K562 (cell line): Measurements from ENCODE around the gene ICA1L. TPM values are rescaled to one million over a fixed set of nuclear protein-coding genes. Genes with fewer than 3 reads are reported as not detected.

Experiments
- ATAC-seq: fragments of 200-7000 bp; cut with Tn5 transposase; 3 replicates; pipeline ENCODE4 v1.9.1; 2020; ENCODE audit warnings: moderate library complexity
- BruUV-seq: library from RNA; stranded (reverse); fragments of 400-500 nt; replicated peaks from 2 replicates; lab custom pipeline; 2021; lab: Mats Ljungman, UMichigan
- CTCF ChIA-PET: fragments of 300-600 bp; formaldehyde crosslinking; extraction: SDS; loops from one replicate; lab custom pipeline; 2021; ENCODE audit warnings: low intra/inter-chr PET ratio; lab: Yijun Ruan, JAX
- POLR2A ChIA-PET: fragments of 300-600, 350-650 bp; sonication (Branson Sonifier 250); formaldehyde crosslinking; extraction: SDS; loops from one replicate; lab custom pipeline; 2021; ENCODE audit warnings: antibody characterized with exemption, inconsistent platforms; lab: Yijun Ruan, JAX
- DNase-seq, 4 experiments: peaks; one replicate each; pipeline versions ENCODE4 v3.0.0 to v3.0.0-alpha.2; 2011 to 2018; ENCODE audit warnings: low spot score in 3 of 4, mixed read lengths in 3 of 4; ENCODE audit errors: extremely low read depth in 1 of 4
- FAIRE-seq: peaks from 2 replicates; lab custom pipeline; 2011; peaks lifted over from hg19 to GRCh38; lab: Jason Lieb, UNC
- H2AFZ ChIP-seq: 2 replicates; pipeline ENCODE4 v1.6.0; 2011; ENCODE audit warnings: low read depth, low read length, control low read depth, inconsistent platforms
- H3K27ac ChIP-seq: fragments of 200-600 bp; 3 replicates; pipeline ENCODE4 v1.8.0; 2011; ENCODE audit warnings: low read depth, mild to moderate bottlenecking, control low read depth, inconsistent platforms, low read length, moderate library complexity, mixed read lengths; ENCODE audit errors: extremely low read depth
- H3K27me3 ChIP-seq, 2 experiments: fragments of 300-600 bp in 1 of 2; 2 replicates in 1 of 2; 3 replicates in 1 of 2; pipeline versions ENCODE4 v1.6.0 to v1.8.0; 2011; ENCODE audit warnings: inconsistent platforms in 2 of 2, low read length in 2 of 2, mild to moderate bottlenecking in 1 of 2, mixed read lengths in 1 of 2, moderate library complexity in 1 of 2; ENCODE audit not compliant: control insufficient read depth in 2 of 2, insufficient read depth in 2 of 2
- H3K36me3 ChIP-seq: fragments of 300-600 bp; 3 replicates; pipeline ENCODE4 v1.8.0; 2011; ENCODE audit warnings: mild to moderate bottlenecking, low read length, inconsistent platforms; ENCODE audit not compliant: control insufficient read depth, insufficient read depth
- H3K4me1 ChIP-seq, 2 experiments: fragments of 200-600 bp in 1 of 2; replicated peaks in 1 of 2; 2 replicates in 1 of 2; 3 replicates in 1 of 2; pipeline versions ENCODE4 v1.5.1 to v1.8.0; 2011; ENCODE audit warnings: inconsistent platforms in 2 of 2, low read length in 2 of 2, mild to moderate bottlenecking in 1 of 2, mixed read lengths in 1 of 2, moderate library complexity in 1 of 2; ENCODE audit not compliant: control insufficient read depth in 2 of 2, insufficient read depth in 2 of 2
- H3K4me2 ChIP-seq: 2 replicates; pipeline ENCODE4 v1.6.1; 2011; ENCODE audit warnings: low read length, control low read depth, inconsistent platforms, mixed read lengths; ENCODE audit not compliant: insufficient read depth
- H3K4me3 ChIP-seq: fragments of 200-600 bp; sonication (generic), shearing (Covaris generic); 2 replicates; pipeline ENCODE4 v1.5.1; 2016; ENCODE audit warnings: control low read depth, inconsistent platforms
- H3K79me2 ChIP-seq: fragments of 200-600 bp; 3 replicates; pipeline ENCODE4 v1.8.0; 2011; ENCODE audit warnings: low read length, inconsistent platforms; ENCODE audit not compliant: control insufficient read depth, insufficient read depth
- H3K9ac ChIP-seq, 2 experiments: 2 replicates each; pipeline versions ENCODE4 v1.6.0 to v1.6.1; 2011; ENCODE audit warnings: low read depth in 2 of 2, low read length in 2 of 2, control low read depth in 1 of 2, inconsistent platforms in 1 of 2, mild to moderate bottlenecking in 1 of 2, mixed read lengths in 1 of 2; ENCODE audit not compliant: insufficient read depth in 1 of 2
- H3K9me1 ChIP-seq: one replicate; pipeline ENCODE4 v1.6.0; 2011; ENCODE audit warnings: inconsistent platforms, mild to moderate bottlenecking, low read length, moderate library complexity; ENCODE audit not compliant: control insufficient read depth, insufficient read depth
- H3K9me3 ChIP-seq: replicated peaks from 2 replicates; pipeline ENCODE4 v1.5.1; 2011; ENCODE audit warnings: low read depth, low read length, inconsistent platforms; ENCODE audit not compliant: control insufficient read depth, insufficient read depth
- H4K20me1 ChIP-seq: replicated peaks from 2 replicates; pipeline ENCODE4 v1.6.1; 2011; ENCODE audit warnings: low read length, inconsistent platforms, mixed read lengths; ENCODE audit not compliant: control insufficient read depth, insufficient read depth
- CBFA2T2 ChIP-seq: fragments of 450-650 bp; conservative IDR thresholded peaks from 2 replicates; pipeline ENCODE4 v1.6.1; 2017; ENCODE audit warnings: mild to moderate bottlenecking
- CREB1 ChIP-seq, 2 experiments: sonication (generic) in 1 of 2; formaldehyde crosslinking in 1 of 2; IDR thresholded peaks; 2 replicates each; pipeline versions ENCODE4 v1.6.1 to v1.8.0; 2012 to 2022; ENCODE audit warnings: inconsistent platforms in 1 of 2, mild to moderate bottlenecking in 1 of 2, missing genetic modification reagents in 1 of 2, moderate library complexity in 1 of 2
- ESRRA ChIP-seq: fragments of 450-650 bp; IDR thresholded peaks from 2 replicates; pipeline ENCODE4 v1.6.1; 2014; ENCODE audit warnings: low read depth, mild to moderate bottlenecking, moderate library complexity, borderline replicate concordance
- HSF4 ChIP-seq: fragments of 250-450 bp; sonication (Bioruptor Pico); IDR thresholded peaks from 2 replicates; pipeline ENCODE4 v2.1.2; 2022; ENCODE audit warnings: mild to moderate bottlenecking, moderate library complexity, borderline replicate concordance
- SP1 ChIP-seq: sonication (generic); formaldehyde crosslinking; IDR thresholded peaks from 2 replicates; pipeline ENCODE4 v1.8.1; 2022; ENCODE audit warnings: mild to moderate bottlenecking, missing genetic modification reagents
- WGBS: fragments of 100-300 bp; shearing (Covaris generic); methylation state at CpG from one replicate; pipeline ENCODE4 v1.1.6; 2016; ENCODE audit warnings: low coverage, mixed read lengths; ENCODE audit not compliant: insufficient coverage; ENCODE audit errors: missing lambda C conversion rate; 5-methylcytosine and 5-hydroxymethylcytosine counted together
- in situ Hi-C: fragments of 300-500 bp; cut with MboI; formaldehyde crosslinking; loops from 4 replicates; pipeline ENCODE4 v1.15.0; 2018; ENCODE audit warnings: inconsistent platforms, mixed read lengths
- intact Hi-C: fragments of 100-400 bp; cut with micrococcal nuclease; formaldehyde crosslinking; loops from 2 replicates; pipeline ENCODE4 v1.14.2; 2022
- polyA plus RNA-seq, 8 experiments: library from polyadenylated mRNA; depleted of rRNA in 4 of 8; stranded (reverse) in 5 of 8; unstranded in 3 of 8; fragments of >200 nt; fragmentation: Nextera tagmentation in 2 of 8; fragmentation: Illumina TruSeq in 1 of 8; extraction: Ambion mirVana in 2 of 8; extraction: Trizol in 1 of 8; gene quantifications; 2 replicates each; pipeline versions ENCODE4 v1.2.1 to v1.2.3, GENCODE V29; 2011 to 2014; ENCODE audit warnings: inconsistent platforms in 1 of 8, missing spikeins in 1 of 8
- total RNA-seq, 7 experiments: library from RNA; depleted of rRNA in 6 of 7; stranded (reverse); fragments of >200 nt in 6 of 7; fragmentation: Illumina TruSeq in 2 of 7; extraction: Trizol in 2 of 7; gene quantifications; 2 replicates each; pipeline versions ENCODE4 v1.2.1 to v1.2.3, GENCODE V29; 2011 to 2021; ENCODE audit warnings: low replicate concordance in 1 of 7
- TF ChIP-seq, protein P1 (sequence below): sonication (generic); formaldehyde crosslinking; IDR thresholded peaks from 2 replicates; pipeline ENCODE4 v1.8.1; 2023; ENCODE audit warnings: mild to moderate bottlenecking, missing genetic modification reagents

ICA1L gene
- total and polyA plus RNA-seq, 9 of the 15 experiments (the other 6 are each of a cell fraction or from before 2014, with no cell fraction given) = 0.57 to 1.7 (median 1.1) TPM

DNA sequence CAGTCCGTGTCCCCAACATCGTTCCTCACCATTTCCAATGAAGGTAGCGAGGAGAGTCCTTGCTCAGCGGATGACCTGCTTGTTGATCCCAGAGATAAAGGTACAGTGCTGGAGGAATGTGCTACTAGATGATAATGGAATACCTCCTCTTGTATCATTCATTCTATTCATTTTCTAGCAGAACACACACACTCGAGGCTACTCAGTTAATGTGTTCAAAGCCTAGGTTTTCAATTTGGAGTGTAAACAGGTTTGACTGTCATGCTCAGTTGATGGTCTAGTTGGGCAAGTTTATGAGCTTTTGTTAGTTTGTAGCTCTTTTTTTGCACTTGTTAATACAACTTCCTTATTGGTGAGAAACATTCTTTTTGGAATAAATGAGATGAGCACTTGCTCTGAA lies 114.2 kb downstream of the ICA1L start:
- Histone ChIP-seq H3K4me1 (no peaks in the 10 kb centered on the region), H3K27ac (no peak overlapping the region), H2AFZ (no peak overlapping the region), H3K79me2 (no peaks in the 10 kb centered on the region), H3K4me2 (no peak overlapping the region), H3K27me3 (no peaks in the 10 kb centered on the region), H3K9me3 (no peaks in the 10 kb centered on the region), H3K9me1 (no peaks in the 10 kb centered on the region), H3K9ac (no peak overlapping the region), H3K36me3 (peaks cover 19% of the 10 kb centered on the region), H4K20me1 (no peaks in the 10 kb centered on the region), H3K4me3 (no peak overlapping the region)
- DNase-seq (no peak), FAIRE-seq (no peak), ATAC-seq (no peak)
- ChIA-PET POLR2A (no interaction called here), CTCF (no interaction called here)
- BruUV-seq = no TSS peak
- WGBS = 82% methylated on average over 4 of the region's 5 CpGs
- intact Hi-C loops = loop anchor here (10.0 kb wide), 1 partner anchor 123 kb away; the partner anchor contains the start of gene FAM117B
- TF ChIP-seq CREB1 (IDR thresholded peaks at IDR 0.05) (no peak), CREB1 (CRISPR knock-in tag; IDR thresholded peaks at IDR 0.05) (no peak), SP1 (CRISPR knock-in tag) (no peak), ESRRA (no peak), CBFA2T2 (no peak), HSF4 (CRISPR knock-in tag) (no peak)
- TF ChIP-seq, protein P1, sequence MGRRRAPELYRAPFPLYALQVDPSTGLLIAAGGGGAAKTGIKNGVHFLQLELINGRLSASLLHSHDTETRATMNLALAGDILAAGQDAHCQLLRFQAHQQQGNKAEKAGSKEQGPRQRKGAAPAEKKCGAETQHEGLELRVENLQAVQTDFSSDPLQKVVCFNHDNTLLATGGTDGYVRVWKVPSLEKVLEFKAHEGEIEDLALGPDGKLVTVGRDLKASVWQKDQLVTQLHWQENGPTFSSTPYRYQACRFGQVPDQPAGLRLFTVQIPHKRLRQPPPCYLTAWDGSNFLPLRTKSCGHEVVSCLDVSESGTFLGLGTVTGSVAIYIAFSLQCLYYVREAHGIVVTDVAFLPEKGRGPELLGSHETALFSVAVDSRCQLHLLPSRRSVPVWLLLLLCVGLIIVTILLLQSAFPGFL (CRISPR knock-in tag) = no peak
- in situ Hi-C loops = no loop called here
